Measurements from ENCODE around the gene PCBP3. TPM values are rescaled to one million over a fixed set of nuclear protein-coding genes. Genes with fewer than 3 reads are reported as not detected.

The PCBP3 gene
- total and polyA plus RNA-seq, 2 donors (not counting 3 experiments of a cell fraction or from before 2014, with no cell fraction given), result 0.06 to 1.1 TPM

- ChIA-PET CTCF (no interaction called here), POLR2A (no interaction called here)
- dilution Hi-C loops (cut with MboI; ENCODE audit: extremely low pct_ligation_motif_present, low sequenced_read_pairs) (no loop called here), intact Hi-C loops (cut with micrococcal nuclease) (no loop called here)
- no TSS peak for BruUV-seq (replicated peaks)
- no peak for TF ChIP-seq MYC (IDR thresholded peaks at IDR 0.05; ENCODE audit: low read depth, low read length)
- no peak for TF ChIP-seq MAX (IDR thresholded peaks at IDR 0.05; ENCODE audit: insufficient read depth, insufficient read length)
- no peak for TF ChIP-seq EZH2 (IDR thresholded peaks at IDR 0.05; ENCODE audit: borderline replicate concordance, low read depth, low read length, severe bottlenecking)
- TF ChIP-seq POLR2AphosphoS5 (IDR thresholded peaks at IDR 0.05; ENCODE audit: insufficient read depth, low read depth, low read length), result no peak
- TF ChIP-seq JUN (IDR thresholded peaks at IDR 0.05; ENCODE audit: borderline replicate concordance, insufficient read depth, insufficient read length, low read depth), result no peak
- TF ChIP-seq FOS (IDR thresholded peaks at IDR 0.05; ENCODE audit: borderline replicate concordance, insufficient read depth, low read length), result no peak
- TF ChIP-seq CTCF (IDR thresholded peaks at IDR 0.05; ENCODE audit: extremely low read depth in 1 of 2, insufficient read depth in 1 of 2, low read depth in 1 of 2, low read length in 2 of 2), result no peak
- no peak for TF ChIP-seq GATA2 (IDR thresholded peaks at IDR 0.05; ENCODE audit: insufficient read depth, insufficient read length, low read depth, low read length)
- TF ChIP-seq POLR2A (IDR thresholded peaks at IDR 0.05; ENCODE audit: low read depth, low read length), result no peak
- no peak overlapping the region for H3K9ac ChIP-seq (replicated peaks; ENCODE audit: extremely low read depth, insufficient read depth, low read length)
- no peaks in the 10 kb centered on the region for H3K79me2 ChIP-seq (ENCODE audit: control insufficient read depth, insufficient read depth, low read length)
- H3K4me3 ChIP-seq (replicated peaks in 1 of 3; ENCODE audit: insufficient read depth in 1 of 3, low read depth in 1 of 3, low read length in 3 of 3), result no peak overlapping the region
- no peaks in the 10 kb centered on the region for H3K9me1 ChIP-seq (replicated peaks; ENCODE audit: control insufficient read depth, extremely low read depth, insufficient read depth, low read length)
- H3K9me3 ChIP-seq (replicated peaks; ENCODE audit: control insufficient read depth, insufficient read depth, low read length), result no peaks in the 10 kb centered on the region
- H2AFZ ChIP-seq (ENCODE audit: low read depth, low read length), result no peak overlapping the region
- no peaks in the 10 kb centered on the region for H3K4me1 ChIP-seq (ENCODE audit: control insufficient read depth, extremely low read depth, insufficient read depth, low read length)
- no peak overlapping the region for H3K4me2 ChIP-seq (ENCODE audit: insufficient read depth, low read length)
- no peak overlapping the region for H3K27ac ChIP-seq (ENCODE audit: insufficient read depth, low read depth, low read length)
- H4K20me1 ChIP-seq (replicated peaks; ENCODE audit: control insufficient read depth, extremely low read depth, insufficient read depth, low read length), result no peaks in the 10 kb centered on the region
- no peaks in the 10 kb centered on the region for H3K27me3 ChIP-seq (ENCODE audit: control insufficient read depth in 2 of 2, insufficient read depth in 2 of 2, low read length in 2 of 2)
- FAIRE-seq, result no peak
- no peaks in the 10 kb centered on the region for H3K36me3 ChIP-seq (ENCODE audit: control insufficient read depth in 2 of 2, extremely low read depth in 1 of 2, insufficient read depth in 2 of 2, low read length in 2 of 2)
- no peak for DNase-seq (ENCODE audit: low read depth, low spot score)
Observed at GRCh38 chr21:45709173-45709572, 65.6 kb downstream of the PCBP3 start.

Data from endothelial cell of umbilical vein (primary cell).